ENCODE measurements around the gene AQP10. TPM values are rescaled to one million over a fixed set of nuclear protein-coding genes. Genes with fewer than 3 reads are reported as not detected.
A peak's percentile ranks its signal among the peaks of the same experiment; 100 is the strongest.

AQP10 gene
- total and polyA plus RNA-seq, 9 of the 15 experiments (the other 6 are each of a cell fraction or from before 2014, with no cell fraction given), result 0.37 to 9.7 (median 1.9) TPM

DNA sequence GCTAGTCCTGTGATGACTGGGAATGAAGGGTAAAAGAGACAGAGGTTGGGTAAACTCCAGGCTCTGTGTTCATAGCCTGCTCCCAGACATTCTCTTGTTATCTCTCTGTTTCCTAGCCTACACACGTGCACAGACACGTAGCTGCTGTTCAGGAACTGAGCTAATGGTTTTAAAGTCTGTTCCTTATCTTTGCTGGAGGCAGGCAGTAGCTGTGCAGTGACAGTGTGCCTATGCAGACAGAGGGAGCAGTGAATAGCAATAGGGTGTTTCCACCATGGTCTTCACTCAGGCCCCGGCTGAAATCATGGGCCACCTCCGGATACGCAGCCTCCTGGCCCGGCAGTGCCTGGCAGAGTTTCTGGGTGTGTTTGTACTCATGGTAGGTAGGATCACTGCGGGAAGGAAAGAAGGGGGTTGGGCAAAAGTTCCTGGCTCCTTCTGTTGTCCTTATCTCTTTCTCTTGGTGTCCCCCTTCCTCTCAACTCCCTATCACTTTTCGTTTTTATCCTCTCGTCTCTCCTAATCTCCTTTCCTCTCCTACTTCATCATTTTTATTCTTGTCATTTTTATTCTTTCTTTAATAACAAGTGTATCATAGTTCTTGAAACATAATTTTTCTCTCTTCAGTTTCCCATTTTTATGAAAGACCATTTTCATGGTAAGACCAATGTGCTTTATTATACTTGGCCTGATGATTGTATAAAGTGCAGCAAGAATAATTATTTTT lies at the start of gene AQP10 (continued):
- TF ChIP-seq, protein P1, sequence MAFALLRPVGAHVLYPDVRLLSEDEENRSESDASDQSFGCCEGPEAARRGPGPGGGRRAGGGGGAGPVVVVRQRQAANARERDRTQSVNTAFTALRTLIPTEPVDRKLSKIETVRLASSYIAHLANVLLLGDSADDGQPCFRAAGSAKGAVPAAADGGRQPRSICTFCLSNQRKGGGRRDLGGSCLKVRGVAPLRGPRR (CRISPR knock-in tag; IDR thresholded peaks at IDR 0.05), result no peak
- TF ChIP-seq, protein P2, sequence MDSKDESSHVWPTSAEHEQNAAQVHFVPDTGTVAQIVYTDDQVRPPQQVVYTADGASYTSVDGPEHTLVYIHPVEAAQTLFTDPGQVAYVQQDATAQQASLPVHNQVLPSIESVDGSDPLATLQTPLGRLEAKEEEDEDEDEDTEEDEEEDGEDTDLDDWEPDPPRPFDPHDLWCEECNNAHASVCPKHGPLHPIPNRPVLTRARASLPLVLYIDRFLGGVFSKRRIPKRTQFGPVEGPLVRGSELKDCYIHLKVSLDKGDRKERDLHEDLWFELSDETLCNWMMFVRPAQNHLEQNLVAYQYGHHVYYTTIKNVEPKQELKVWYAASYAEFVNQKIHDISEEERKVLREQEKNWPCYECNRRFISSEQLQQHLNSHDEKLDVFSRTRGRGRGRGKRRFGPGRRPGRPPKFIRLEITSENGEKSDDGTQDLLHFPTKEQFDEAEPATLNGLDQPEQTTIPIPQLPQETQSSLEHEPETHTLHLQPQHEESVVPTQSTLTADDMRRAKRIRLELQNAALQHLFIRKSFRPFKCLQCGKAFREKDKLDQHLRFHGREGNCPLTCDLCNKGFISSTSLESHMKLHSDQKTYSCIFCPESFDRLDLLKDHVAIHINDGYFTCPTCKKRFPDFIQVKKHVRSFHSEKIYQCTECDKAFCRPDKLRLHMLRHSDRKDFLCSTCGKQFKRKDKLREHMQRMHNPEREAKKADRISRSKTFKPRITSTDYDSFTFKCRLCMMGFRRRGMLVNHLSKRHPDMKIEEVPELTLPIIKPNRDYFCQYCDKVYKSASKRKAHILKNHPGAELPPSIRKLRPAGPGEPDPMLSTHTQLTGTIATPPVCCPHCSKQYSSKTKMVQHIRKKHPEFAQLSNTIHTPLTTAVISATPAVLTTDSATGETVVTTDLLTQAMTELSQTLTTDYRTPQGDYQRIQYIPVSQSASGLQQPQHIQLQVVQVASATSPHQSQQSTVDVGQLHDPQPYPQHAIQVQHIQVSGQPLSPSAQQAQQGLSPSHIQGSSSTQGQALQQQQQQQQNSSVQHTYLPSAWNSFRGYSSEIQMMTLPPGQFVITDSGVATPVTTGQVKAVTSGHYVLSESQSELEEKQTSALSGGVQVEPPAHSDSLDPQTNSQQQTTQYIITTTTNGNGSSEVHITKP (IDR thresholded peaks at IDR 0.05; ENCODE audit: partially characterized antibody), result peak; percentile 25
- peak; percentile 88 for TF ChIP-seq SMARCA4 (IDR thresholded peaks at IDR 0.05)
- no peak for TF ChIP-seq KLF1 (tag; IDR thresholded peaks at IDR 0.05)
- no peak for TF ChIP-seq PHTF2 (CRISPR knock-in tag; IDR thresholded peaks at IDR 0.05)
- no peak for TF ChIP-seq CCAR2 (IDR thresholded peaks at IDR 0.05; ENCODE audit: low read depth, low read length)
- TF ChIP-seq NR1H2 (CRISPR knock-in tag; IDR thresholded peaks at IDR 0.05), result no peak
- peak; percentile 79 for TF ChIP-seq POLR2AphosphoS5 (IDR thresholded peaks at IDR 0.05; ENCODE audit: control insufficient read depth, insufficient read depth, low read depth, low read length)
- TF ChIP-seq HMGN3 (IDR thresholded peaks at IDR 0.05; ENCODE audit: borderline replicate concordance, extremely low read depth, insufficient read length, low read depth, low read length), result no peak
- TF ChIP-seq ZC3H4 (CRISPR knock-in tag; IDR thresholded peaks at IDR 0.05; ENCODE audit: borderline replicate concordance), result no peak
- TF ChIP-seq SRSF3 (IDR thresholded peaks at IDR 0.05; ENCODE audit: insufficient read depth, low read length), result no peak
- peak; percentile 92 for TF ChIP-seq CXXC5 (CRISPR knock-in tag; IDR thresholded peaks at IDR 0.05)
- peak in 1 of 2 experiments; percentile 70; a peak in 2 of 4 replicates for TF ChIP-seq TRIM24 (IDR thresholded peaks at IDR 0.05)
- TF ChIP-seq STAT5A (IDR thresholded peaks at IDR 0.05; ENCODE audit: borderline replicate concordance, low read length), result peak; percentile 66; the same call in 1 of the 2 replicates
- TF ChIP-seq MCM2 (IDR thresholded peaks at IDR 0.05; ENCODE audit: low read depth), result no peak
- TF ChIP-seq ZNF785 (CRISPR knock-in tag; IDR thresholded peaks at IDR 0.05), result no peak
- TF ChIP-seq, protein P3, sequence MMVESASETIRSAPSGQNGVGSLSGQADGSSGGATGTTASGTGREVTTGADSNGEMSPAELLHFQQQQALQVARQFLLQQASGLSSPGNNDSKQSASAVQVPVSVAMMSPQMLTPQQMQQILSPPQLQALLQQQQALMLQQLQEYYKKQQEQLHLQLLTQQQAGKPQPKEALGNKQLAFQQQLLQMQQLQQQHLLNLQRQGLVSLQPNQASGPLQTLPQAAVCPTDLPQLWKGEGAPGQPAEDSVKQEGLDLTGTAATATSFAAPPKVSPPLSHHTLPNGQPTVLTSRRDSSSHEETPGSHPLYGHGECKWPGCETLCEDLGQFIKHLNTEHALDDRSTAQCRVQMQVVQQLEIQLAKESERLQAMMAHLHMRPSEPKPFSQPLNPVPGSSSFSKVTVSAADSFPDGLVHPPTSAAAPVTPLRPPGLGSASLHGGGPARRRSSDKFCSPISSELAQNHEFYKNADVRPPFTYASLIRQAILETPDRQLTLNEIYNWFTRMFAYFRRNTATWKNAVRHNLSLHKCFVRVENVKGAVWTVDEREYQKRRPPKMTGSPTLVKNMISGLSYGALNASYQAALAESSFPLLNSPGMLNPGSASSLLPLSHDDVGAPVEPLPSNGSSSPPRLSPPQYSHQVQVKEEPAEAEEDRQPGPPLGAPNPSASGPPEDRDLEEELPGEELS (CRISPR knock-in tag; IDR thresholded peaks at IDR 0.05; ENCODE audit: borderline replicate concordance), result no peak
- no peak for TF ChIP-seq HDGF (IDR thresholded peaks at IDR 0.05)
- peak; percentile 68 for TF ChIP-seq NEUROD1 (IDR thresholded peaks at IDR 0.05; ENCODE audit: borderline replicate concordance, low read depth, low read length, partially characterized antibody)
- TF ChIP-seq, protein P4, sequence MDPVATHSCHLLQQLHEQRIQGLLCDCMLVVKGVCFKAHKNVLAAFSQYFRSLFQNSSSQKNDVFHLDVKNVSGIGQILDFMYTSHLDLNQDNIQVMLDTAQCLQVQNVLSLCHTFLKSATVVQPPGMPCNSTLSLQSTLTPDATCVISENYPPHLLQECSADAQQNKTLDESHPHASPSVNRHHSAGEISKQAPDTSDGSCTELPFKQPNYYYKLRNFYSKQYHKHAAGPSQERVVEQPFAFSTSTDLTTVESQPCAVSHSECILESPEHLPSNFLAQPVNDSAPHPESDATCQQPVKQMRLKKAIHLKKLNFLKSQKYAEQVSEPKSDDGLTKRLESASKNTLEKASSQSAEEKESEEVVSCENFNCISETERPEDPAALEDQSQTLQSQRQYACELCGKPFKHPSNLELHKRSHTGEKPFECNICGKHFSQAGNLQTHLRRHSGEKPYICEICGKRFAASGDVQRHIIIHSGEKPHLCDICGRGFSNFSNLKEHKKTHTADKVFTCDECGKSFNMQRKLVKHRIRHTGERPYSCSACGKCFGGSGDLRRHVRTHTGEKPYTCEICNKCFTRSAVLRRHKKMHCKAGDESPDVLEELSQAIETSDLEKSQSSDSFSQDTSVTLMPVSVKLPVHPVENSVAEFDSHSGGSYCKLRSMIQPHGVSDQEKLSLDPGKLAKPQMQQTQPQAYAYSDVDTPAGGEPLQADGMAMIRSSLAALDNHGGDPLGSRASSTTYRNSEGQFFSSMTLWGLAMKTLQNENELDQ (CRISPR knock-in tag; IDR thresholded peaks at IDR 0.05; ENCODE audit: borderline replicate concordance), result no peak
- TF ChIP-seq MCM7 (IDR thresholded peaks at IDR 0.05), result no peak
